K562 (cell line): ENCODE measurements around the gene CD84. TPM values are rescaled to one million over a fixed set of nuclear protein-coding genes. Genes with fewer than 3 reads are reported as not detected.

ENCODE experiments used
- IRF2 ChIP-seq: sonication (generic); formaldehyde crosslinking; IDR thresholded peaks from 2 replicates; pipeline ENCODE4 v1.8.1; 2022; ENCODE audit warnings: mild to moderate bottlenecking, missing genetic modification reagents
- ZFP1 ChIP-seq: fragments of 450-650 bp; formaldehyde crosslinking; IDR thresholded peaks from 2 replicates; pipeline ENCODE4 v1.4.0; 2020; ENCODE audit warnings: mild to moderate bottlenecking, mixed read lengths
- ZNF318 ChIP-seq, 2 experiments: fragments of 450-650 bp; IDR thresholded peaks; 2 replicates each; pipeline ENCODE4 v1.6.1; 2016; ENCODE audit warnings: mild to moderate bottlenecking in 2 of 2, borderline replicate concordance in 1 of 2, low read depth in 1 of 2, moderate library complexity in 1 of 2
- polyA plus RNA-seq, 8 experiments: library from polyadenylated mRNA; depleted of rRNA in 4 of 8; stranded (reverse) in 5 of 8; unstranded in 3 of 8; fragments of >200 nt; fragmentation: Nextera tagmentation in 2 of 8; fragmentation: Illumina TruSeq in 1 of 8; extraction: Ambion mirVana in 2 of 8; extraction: Trizol in 1 of 8; gene quantifications; 2 replicates each; pipeline versions ENCODE4 v1.2.1 to v1.2.3, GENCODE V29; 2011 to 2014; ENCODE audit warnings: inconsistent platforms in 1 of 8, missing spikeins in 1 of 8
- total RNA-seq, 7 experiments: library from RNA; depleted of rRNA in 6 of 7; stranded (reverse); fragments of >200 nt in 6 of 7; fragmentation: Illumina TruSeq in 2 of 7; extraction: Trizol in 2 of 7; gene quantifications; 2 replicates each; pipeline versions ENCODE4 v1.2.1 to v1.2.3, GENCODE V29; 2011 to 2021; ENCODE audit warnings: low replicate concordance in 1 of 7

CD84 gene
- total and polyA plus RNA-seq, 9 of the 15 experiments (the other 6 are each of a cell fraction or from before 2014, with no cell fraction given) = 0.82 to 6.8 (median 2.0) TPM

GRCh38 chr1:160575112-160575664 is 4.1 kb downstream of the CD84 start (continued):
- TF ChIP-seq ZNF318 (IDR thresholded peaks at IDR 0.05; ENCODE audit: borderline replicate concordance in 1 of 2, low read depth in 1 of 2) (no peak), ZFP1 (CRISPR knock-in tag) (peak; percentile 72; the same call in 1 of the 2 replicates), IRF2 (CRISPR knock-in tag) (no peak)
- TF ChIP-seq, all 486 proteins: peak for 7
